Muscle of arm (tissue), 14 donors: ENCODE data around the gene ARAP2. TPM values are rescaled to one million over a fixed set of nuclear protein-coding genes. Genes with fewer than 3 reads are reported as not detected.

Experiments
- DNase-seq: peaks from one replicate; pipeline ENCODE4 v3.0.0-alpha.2; 2013
- long read RNA-seq, 11 donors: transcript quantifications; one replicate each; lab custom pipeline, GENCODE V29; 2026
- polyA plus RNA-seq, 12 donors: library from polyadenylated mRNA; unstranded; fragments of 120-200 nt; gene quantifications; one replicate each; pipeline ENCODE4 v1.2.1, GENCODE V29; 2013; ENCODE audit not compliant: insufficient read length in 12 of 12

The ARAP2 gene, protein sequence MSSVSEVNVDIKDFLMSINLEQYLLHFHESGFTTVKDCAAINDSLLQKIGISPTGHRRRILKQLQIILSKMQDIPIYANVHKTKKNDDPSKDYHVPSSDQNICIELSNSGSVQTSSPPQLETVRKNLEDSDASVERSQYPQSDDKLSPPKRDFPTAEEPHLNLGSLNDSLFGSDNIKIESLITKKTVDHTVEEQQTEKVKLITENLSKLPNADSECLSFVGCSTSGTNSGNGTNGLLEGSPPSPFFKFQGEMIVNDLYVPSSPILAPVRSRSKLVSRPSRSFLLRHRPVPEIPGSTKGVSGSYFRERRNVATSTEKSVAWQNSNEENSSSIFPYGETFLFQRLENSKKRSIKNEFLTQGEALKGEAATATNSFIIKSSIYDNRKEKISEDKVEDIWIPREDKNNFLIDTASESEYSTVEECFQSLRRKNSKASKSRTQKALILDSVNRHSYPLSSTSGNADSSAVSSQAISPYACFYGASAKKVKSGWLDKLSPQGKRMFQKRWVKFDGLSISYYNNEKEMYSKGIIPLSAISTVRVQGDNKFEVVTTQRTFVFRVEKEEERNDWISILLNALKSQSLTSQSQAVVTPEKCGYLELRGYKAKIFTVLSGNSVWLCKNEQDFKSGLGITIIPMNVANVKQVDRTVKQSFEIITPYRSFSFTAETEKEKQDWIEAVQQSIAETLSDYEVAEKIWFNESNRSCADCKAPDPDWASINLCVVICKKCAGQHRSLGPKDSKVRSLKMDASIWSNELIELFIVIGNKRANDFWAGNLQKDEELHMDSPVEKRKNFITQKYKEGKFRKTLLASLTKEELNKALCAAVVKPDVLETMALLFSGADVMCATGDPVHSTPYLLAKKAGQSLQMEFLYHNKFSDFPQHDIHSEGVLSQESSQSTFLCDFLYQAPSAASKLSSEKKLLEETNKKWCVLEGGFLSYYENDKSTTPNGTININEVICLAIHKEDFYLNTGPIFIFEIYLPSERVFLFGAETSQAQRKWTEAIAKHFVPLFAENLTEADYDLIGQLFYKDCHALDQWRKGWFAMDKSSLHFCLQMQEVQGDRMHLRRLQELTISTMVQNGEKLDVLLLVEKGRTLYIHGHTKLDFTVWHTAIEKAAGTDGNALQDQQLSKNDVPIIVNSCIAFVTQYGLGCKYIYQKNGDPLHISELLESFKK (N-terminal part only)
- 1 to 10 TPM in 6 of 12 donors, under 1 TPM in 4, not detected in 2; 0.68 to 6.9 (median 1.4) TPM for polyA plus RNA-seq
- long read RNA-seq, donor 1 = 0 reads
- long read RNA-seq, donor 2 = 0 reads
- long read RNA-seq, donor 3 = 0 reads
- long read RNA-seq, donor 4 = 0 reads
- long read RNA-seq, donor 5 = 0 reads
- long read RNA-seq, donor 6 = 0 reads
- long read RNA-seq, donor 7 = 0 reads
- long read RNA-seq, donor 8 = 0 reads
- long read RNA-seq, donor 9 = 0 reads
- long read RNA-seq, donor 10 = 0 reads
- long read RNA-seq, donor 11 = 0 reads

DNA sequence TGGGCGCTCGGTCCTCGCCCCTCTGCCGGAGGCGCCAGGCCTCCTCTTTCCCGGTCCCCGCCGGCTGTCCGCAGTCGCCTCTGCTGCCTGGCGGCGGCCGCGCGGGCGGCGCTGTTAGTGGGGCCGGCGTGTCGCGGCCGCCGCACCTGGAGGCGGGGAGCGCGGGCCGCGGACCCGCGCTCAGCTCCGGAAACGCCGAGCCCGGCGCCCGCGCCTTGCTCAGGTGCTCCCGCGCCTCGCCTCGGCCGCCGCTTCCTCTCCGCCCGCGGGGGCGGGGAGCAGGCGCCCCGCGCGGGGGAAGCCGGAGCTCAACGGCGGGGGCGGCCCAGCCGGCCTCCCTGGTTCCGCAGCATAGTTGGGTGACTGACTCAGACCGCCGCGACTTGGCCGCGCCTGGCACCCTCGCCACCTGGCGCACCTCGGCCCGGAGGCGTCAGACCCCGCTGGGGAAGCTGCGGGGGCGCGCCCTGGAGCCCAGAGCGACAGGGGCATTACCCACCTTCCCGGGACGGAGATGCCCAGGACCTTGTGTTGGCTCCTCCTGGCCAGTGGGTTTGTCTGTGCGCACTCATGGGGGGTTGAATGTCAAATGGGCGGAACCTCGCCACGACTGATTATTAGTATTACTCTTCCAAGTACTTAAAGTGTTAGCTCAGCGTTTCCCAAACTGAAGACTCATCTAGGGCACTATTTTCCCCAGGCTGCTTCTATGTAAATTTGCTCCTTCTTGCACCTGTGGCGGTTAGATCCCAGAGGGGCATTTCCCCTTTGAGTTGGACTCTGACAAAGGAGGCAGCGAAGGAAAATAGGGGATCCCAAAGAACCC lies at the start of gene ARAP2:
TSS of gene ARAP2 (minus strand) at position 258 of the 826 bp plus-strand sequence. CDS start 15,028 bp downstream, outside the sequence.
- DNase-seq = no peak

DNA sequence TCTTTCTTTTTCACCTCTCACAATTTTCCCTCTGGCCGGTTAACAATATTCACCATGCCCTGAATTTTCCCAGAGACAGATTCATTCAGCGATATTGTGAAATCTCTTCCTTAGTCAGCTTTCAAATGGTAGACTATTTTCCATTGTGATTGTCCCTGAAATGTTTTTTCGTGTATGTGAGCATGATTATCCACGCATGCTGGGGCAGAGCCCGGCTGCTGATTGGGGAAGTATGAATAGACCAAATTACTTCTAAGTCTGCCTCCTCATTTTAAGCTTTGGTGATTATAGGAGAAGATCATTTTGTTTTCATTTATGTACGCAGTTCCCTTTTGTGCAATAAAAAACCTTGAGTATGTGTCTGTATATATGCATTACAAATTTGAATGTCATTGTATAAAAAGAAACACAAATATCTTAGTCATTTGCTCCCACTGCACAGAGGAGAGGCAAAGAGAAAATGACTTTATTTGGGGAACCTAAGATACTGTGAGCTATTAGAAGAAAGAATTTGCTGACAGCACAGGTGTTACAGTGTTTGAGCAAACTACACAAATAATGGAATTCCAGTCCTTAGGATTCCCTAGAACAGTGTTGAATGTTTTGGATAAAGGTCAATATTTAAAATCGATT lies 48.4 kb upstream of the ARAP2 start:
- no peak for DNase-seq

DNA sequence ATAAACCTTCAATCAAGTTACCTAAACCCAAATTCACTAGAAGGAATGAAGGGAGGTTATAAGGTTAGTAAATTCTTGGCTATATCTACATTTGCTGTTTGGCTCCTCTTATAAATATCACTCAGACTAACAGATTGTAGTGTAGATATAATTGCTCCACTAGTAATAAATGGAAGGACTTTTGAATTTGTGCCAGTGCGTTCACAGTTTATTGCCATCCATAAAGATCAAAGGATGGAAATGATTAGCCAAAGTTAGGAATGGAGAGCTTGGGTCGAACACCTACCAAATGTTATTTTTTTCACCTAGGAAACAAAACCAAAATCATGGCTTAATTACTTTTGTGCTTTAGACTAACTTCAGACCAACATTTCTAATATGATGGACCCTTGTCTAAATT lies 46.3 kb upstream of the ARAP2 start:
- no peak for DNase-seq

DNA sequence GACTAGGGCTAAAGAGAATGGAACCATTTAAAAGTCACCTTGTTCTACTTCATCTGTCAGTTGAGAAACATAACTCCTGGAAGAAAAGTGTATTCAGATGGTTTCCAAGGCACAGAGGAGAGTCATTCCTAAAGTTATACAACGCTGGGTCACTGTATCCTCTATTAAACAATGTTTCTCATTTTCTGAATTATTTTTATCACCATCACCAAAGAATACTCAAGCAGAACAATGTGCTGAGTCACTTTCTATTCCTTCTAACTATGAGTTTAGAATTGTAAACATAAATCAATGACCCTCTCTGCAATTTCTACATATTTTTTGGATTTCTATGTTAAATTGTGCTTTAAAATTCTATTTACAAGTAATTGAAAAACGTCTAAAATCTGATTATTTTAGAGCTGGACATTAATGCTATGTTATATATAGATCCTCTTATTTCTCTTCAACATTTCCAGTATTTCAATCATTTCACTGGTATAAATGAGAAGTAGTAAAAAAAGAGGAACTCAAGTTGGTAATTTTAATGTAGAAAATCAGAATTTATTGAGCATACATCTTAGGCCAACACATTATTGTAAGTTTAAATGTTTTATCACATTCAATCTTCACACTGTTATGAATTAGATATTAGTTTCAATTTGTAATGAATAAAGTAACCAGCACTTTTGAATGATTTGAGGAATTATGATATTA lies 44.6 kb upstream of the ARAP2 start:
- DNase-seq = no peak

DNA sequence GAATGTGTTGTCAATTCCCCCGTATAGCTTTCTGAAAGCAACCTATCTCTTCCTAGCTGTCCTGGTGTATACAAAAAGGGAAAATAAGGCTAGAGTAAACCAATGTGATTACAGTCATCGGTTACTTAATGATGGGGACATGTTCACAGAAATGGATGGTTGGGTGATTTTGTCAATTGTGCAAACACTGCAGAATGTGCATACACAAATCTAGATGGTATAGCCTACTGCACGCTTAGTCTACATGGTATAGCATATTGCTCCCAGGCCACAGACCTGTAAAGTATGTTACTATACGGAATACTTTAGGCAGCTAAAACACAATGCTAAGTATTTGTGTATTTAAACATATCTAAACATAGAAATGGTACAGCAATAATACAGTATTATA lies 42.2 kb upstream of the ARAP2 start:
- DNase-seq = no peak

DNA sequence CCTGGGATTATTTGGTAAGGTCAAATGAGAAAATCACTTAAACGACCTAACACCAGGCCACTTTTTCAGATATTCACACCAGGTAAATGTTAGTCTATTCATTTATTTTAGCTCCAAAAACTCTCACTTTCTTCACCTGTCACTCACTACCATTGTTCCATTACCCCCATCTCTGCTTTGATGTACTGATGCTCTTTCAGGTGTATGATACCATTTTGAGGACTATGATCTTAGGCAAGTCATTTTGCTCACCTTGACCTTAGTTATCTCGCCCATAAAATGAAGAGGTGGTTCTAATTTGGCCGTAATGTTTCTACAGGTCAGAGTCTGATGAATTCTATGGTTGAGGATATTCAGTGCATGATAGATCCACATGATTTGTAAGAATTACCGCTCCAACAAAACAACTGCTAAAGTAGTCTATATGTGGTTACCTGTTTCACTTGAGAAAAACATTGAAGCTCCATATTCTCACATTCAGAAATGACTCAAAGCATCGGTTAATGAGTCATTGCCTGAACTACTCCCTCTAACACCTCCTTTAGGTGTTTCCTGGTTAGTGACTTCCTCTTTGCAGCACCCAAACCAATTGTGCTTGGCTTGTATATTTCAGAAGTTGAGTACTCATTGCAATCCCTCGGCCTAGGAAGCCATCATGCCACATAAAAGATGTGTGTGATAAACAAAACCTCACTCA lies 41.6 kb upstream of the ARAP2 start:
- DNase-seq = no peak

DNA sequence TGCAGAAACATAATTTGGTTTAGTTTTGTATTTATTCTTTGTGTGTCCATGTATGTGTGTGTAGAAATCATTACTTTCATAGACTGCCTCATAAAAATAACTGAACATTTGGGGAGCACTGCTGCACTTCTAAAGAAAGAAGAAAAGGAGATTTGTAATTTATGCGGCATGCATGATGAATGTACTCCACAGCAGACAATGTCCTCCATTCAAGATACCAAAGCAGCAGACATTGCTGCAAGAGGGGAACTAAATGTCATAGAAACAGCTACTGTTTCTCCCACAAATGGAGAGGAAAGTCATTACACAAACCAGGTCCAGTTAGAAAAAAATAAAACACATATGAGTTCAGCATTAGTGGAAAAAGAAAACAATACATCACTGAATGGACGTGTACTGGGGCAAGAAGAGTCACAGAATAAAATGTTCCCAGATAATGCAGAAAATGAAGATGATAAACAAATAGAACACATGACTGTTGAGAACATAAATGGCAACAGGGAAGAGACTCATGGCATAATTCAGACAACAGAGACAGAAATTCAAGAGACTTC lies 39.7 kb upstream of the ARAP2 start:
- no peak for DNase-seq

DNA sequence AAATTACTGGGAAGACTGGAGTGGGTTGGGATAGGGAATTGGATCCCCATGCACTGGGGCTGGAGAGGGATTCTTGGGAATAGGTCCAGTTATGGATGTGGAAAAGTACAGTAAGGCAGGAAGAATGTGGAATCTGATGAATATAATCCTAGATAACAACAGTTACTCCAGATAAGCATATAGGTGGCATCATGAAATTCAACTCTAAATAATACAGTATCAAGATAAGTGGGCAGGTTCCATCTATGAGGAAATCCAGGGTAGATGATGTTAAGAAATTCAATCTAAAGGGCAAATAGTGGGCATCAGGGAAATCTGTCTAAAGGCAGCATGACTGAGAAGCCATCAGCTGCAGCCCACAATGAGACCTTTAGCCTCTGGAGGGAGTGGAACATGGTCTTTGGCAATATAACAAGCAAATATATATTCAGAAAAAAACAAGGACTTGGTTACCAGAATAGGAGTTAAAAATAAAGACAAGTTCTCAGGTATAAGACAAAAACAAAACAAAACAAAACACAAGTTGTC lies 38.3 kb upstream of the ARAP2 start:
- no peak for DNase-seq

DNA sequence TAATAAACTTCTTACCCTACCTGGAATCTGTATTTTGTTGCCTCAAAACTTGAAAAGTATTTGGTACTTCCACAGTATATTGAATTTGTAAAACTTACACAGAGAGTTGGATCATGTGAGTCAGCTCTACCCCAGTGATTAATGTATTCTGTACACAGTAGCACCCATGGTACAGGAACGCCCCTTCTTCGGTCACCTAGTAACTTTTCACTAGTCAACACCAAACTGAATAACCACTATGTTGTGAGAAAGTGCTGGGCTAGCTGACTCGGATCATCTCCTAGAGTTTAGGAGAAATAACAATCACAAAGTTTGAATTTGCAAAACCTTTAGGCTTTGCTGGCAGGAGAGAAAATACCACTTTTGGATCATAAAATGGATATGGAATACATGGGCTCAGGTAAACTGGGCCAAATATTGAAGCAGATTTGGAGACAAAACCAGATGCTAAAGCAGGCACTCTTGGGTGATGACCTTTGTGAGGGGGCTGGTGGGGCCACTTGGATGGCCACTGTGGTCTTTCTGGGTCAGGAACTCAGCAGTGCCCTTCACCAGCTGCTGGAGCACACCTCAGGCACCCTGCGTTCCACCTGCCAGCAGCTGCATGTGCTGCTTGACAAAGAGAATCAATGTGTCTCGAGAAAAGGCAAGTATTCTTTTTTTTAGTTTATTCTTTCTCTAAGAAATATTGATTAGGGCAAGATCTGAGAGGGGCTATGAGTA lies 37.2 kb upstream of the ARAP2 start, which contains the start of gene DTHD1:
TSS of gene DTHD1 (plus strand) at position 233 of the 723 bp plus-strand sequence. CDS start at position 376, 143 bp downstream.
- no peak for DNase-seq

DNA sequence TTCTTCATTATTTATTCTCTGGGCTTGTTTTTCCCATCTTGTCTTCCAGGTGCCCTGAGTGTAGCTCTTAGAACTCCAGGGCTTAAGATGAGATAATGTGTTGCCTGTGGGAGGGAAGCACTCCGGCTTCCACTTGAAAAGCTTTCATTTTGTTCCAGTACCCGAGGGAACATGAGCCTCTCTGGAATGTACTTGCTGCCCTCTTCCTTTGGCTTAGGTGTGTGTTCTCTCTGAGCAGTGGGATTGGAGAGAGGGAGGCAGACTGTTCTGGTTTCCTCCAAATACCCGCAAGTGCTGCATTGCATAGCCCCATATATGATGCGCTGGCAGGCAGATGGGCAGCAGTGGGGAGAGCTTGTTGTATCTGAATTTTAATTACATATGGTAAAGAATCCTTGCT lies 36.2 kb upstream of the ARAP2 start:
- no peak for DNase-seq

DNA sequence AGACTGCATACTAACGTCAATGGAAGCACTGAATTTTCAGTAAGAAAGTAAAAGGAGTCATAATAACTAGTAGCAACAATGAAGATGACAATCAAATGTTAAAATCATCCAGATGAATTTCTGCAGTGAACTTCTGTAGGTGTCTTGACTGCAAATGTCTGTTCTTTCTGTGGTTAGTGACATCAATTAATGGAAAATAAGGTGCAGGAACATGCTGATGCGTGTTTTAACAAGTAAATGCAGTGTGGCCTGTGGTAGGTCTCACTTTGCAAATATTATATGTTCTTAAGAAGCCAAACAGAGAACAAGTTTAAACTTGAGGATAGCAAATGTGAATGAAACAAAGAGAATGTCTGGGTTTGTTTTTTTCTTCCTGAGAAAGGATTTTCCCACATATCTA lies 34.5 kb upstream of the ARAP2 start:
- DNase-seq = no peak

DNA sequence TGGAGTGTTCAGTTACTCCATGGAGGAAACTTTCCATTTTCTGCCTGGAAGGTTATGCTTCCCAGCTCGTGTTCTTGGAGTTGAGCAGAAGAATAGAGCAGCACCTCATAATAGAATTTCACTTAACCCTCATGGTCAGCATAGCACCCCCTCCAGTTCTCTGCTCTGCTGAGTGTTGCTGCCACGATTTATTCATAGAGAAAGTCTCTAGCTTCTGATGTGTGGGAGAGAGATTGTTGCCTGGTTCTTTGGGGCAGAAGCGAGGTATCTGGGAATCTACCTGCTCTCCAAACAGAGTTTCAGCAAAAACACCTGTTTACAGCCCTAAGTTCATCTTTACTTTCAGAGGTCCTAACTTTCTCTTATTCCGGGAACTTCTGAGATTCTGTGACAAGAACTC lies 33.2 kb upstream of the ARAP2 start:
- no peak for DNase-seq

DNA sequence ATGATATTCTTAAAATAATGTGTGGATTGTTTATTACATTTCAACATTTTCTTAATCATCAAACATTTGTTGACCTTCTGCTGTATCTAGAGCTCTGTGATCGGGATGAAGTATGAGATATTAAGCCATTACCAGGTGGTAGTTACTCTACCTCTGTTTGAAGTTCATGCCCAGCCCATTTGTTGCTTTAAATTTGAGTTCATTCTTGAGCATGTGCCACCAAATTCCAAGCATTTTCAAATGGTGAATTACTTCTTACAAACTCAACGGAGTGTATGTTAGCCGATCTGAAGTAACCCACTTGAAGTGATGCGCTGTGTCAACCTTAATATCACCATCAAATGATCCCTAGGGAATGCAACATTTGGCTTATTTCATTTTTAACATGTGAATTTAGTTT lies 29.8 kb upstream of the ARAP2 start:
- DNase-seq = no peak

DNA sequence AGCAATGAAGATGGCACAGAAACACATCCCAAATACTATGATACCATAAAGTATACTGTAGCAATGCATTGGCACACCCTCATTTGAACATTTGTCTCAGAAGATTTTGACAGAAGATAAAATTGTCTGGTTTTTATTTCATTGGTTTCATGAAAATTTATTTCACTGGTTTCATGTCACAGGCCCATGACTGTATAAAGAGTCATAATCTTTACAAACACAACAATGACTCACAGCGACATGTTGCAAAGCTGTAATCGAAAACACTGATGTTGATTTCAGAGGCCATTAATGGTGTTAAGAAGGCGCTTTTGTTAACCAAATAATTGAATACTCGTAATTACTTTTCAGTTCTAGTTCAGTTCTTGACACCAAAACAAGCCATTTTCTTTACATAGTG lies 29.0 kb upstream of the ARAP2 start:
- no peak for DNase-seq

DNA sequence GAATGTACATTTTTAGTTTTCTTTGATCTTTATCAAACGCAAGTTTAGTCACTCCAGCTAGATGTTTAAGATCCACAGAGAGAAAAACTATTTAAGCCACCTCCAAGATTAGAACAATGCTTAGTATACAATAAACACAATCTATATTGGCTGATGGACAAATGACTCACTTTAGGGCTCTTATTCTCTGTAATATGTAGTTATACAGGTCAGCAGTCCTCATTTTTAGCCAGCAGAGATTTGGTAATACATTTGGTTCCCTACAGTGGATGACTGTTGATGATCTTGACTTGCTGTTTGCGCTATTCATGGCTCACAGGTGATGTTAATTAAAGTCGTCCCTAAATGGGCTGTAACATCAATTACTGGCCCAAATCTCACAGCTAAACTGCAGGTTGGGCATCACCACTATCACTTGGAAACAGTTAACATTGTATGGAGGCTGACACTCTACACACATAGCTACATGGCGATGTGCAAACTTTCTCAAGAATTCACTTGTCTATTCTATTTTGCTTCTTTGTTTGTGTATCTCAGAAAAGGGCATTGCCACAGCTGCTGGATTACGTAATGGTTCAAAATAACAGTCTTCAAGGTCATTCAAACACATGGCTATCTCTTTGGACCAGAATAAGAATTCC lies 25.3 kb upstream of the ARAP2 start:
- no peak for DNase-seq

DNA sequence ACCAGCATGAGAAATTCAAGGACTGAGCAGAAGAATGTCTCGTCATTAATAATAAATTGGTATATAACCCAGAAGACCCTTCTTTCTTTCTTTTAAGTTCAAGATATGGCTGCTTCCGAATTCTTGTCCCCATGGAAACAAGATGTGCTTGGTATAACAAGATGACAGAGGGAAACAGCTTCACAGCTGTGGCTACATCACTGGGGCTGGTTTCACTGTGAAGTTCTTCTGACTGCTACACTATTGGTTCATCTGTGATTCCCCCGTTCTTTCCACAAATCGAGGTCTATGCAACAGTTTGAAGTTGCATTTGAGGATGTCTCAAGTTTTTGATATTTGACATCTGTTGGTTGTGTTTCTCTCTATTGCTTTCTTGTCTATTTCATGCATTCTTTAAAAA lies 24.8 kb upstream of the ARAP2 start:
- no peak for DNase-seq
